ENCODE measurements around the gene TLCD1.

TLCD1 gene

DNA sequence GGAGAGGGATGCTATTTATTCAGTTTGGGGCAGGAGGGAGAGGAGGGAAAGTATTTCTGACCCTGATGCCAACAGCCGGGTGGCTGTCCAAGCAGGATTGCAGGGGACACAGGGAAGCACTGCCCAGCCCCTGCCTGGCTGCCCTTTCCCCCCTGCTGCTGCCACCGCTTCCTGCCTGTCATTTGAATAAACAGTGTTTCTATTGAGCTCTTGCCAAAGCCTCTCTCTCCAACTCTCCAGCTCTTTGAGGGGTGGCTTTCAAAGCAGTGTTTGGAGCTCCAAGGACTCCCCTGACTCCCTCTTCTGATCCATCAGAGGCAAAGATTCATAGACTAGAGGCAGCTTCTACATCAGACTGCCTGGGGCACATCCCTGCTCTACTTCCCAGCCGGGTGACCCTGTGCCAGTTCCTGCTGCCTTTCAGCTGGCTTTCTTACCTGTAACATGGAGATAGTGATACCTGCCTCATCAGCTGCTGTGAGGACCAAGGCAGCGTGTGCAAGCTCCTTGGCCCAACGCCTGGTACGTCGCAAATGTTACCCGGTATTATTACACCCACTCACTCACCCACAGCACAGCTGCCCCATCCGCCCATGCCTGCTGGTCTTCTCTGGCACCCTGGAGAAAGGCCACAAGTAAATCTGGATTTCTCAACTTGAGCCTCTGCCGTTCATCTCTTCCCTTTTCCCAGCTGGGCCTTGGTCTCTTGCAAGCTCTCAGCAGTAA is 23.8 kb downstream of the TLCD1 start:
- no peaks in the 10 kb centered on the region for H3K9me3 ChIP-seq (ENCODE audit: insufficient read depth, low read depth, low read length)
- H3K79me2 ChIP-seq (ENCODE audit: insufficient read depth, low read length): no peaks in the 10 kb centered on the region
- no peaks in the 10 kb centered on the region for H4K20me1 ChIP-seq (ENCODE audit: insufficient read depth, low read length, poor library complexity, severe bottlenecking)
- no peak overlapping the region for H3K4me3 ChIP-seq (ENCODE audit: low read length, poor library complexity, severe bottlenecking)
- no peaks in the 10 kb centered on the region for H3K4me1 ChIP-seq (ENCODE audit: insufficient read depth, low read length, poor library complexity, severe bottlenecking)
- no peak for TF ChIP-seq EZH2phosphoT487 (IDR thresholded peaks at IDR 0.05; ENCODE audit: borderline replicate concordance)
- TF ChIP-seq, protein P1, sequence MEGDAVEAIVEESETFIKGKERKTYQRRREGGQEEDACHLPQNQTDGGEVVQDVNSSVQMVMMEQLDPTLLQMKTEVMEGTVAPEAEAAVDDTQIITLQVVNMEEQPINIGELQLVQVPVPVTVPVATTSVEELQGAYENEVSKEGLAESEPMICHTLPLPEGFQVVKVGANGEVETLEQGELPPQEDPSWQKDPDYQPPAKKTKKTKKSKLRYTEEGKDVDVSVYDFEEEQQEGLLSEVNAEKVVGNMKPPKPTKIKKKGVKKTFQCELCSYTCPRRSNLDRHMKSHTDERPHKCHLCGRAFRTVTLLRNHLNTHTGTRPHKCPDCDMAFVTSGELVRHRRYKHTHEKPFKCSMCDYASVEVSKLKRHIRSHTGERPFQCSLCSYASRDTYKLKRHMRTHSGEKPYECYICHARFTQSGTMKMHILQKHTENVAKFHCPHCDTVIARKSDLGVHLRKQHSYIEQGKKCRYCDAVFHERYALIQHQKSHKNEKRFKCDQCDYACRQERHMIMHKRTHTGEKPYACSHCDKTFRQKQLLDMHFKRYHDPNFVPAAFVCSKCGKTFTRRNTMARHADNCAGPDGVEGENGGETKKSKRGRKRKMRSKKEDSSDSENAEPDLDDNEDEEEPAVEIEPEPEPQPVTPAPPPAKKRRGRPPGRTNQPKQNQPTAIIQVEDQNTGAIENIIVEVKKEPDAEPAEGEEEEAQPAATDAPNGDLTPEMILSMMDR (conservative IDR thresholded peaks at IDR 0.05; ENCODE audit: low read length): no peak
- H2AFZ ChIP-seq (ENCODE audit: low read length): no peak overlapping the region
- no peak overlapping the region for H3K4me2 ChIP-seq (ENCODE audit: low read depth, low read length, poor library complexity, severe bottlenecking)
- no peaks in the 10 kb centered on the region for H3K27me3 ChIP-seq (ENCODE audit: insufficient read depth, low read length, poor library complexity, severe bottlenecking)
- peaks cover 68% of the 10 kb centered on the region; the same call in 1 of the 2 replicates for H3K36me3 ChIP-seq (ENCODE audit: insufficient read depth, low read length)
- H3K9ac ChIP-seq (ENCODE audit: low read depth, low read length, poor library complexity, severe bottlenecking): no peak overlapping the region
- H3K9me2 ChIP-seq (replicated peaks; ENCODE audit: low read depth, low read length): no peaks in the 10 kb centered on the region
- H3F3A ChIP-seq (ENCODE audit: low read depth): no peaks in the 10 kb centered on the region

DNA sequence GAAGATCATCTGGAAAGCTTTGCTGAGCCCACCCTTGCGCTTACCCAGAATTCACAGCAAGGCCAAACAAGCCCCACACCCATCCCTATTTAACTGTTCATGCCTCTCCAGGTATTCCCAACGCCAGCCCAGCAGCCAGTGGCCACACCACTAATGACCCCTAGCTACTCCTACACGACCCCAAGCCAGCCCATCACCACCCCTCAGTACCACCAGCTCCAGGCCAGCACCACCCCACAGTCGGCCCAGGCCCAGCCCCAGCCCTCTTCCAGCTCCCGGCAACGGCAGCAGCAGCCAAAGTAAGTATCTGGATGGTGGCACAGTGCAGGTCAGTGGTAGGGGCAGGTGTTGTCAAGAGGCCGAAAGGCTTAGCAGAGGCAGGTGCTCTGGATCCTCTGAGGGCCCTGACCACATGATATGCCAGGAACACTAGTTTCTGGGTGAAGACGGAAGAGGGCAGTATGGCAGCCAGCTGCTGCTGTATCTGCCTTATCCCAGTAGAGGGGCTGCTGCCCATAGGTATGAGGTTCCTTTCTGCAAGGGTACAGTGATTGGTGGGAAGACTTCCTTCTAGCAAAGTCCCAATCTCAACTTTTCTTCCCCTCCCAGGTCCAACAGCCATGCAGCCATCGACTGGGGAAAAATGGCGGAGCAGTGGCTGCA is 25.1 kb downstream of the TLCD1 start:
- H3F3A ChIP-seq (ENCODE audit: low read depth): no peaks in the 10 kb centered on the region
- H4K20me1 ChIP-seq (ENCODE audit: insufficient read depth, low read length, poor library complexity, severe bottlenecking): no peaks in the 10 kb centered on the region
- H3K9ac ChIP-seq (ENCODE audit: low read depth, low read length, poor library complexity, severe bottlenecking): no peak overlapping the region
- H3K4me3 ChIP-seq (ENCODE audit: low read length, poor library complexity, severe bottlenecking): no peak overlapping the region
- H3K4me2 ChIP-seq (ENCODE audit: low read depth, low read length, poor library complexity, severe bottlenecking): no peak overlapping the region
- H3K79me2 ChIP-seq (ENCODE audit: insufficient read depth, low read length): no peaks in the 10 kb centered on the region
- peaks cover 79% of the 10 kb centered on the region; the same call in 1 of the 2 replicates for H3K36me3 ChIP-seq (ENCODE audit: insufficient read depth, low read length)
- H3K9me2 ChIP-seq (replicated peaks; ENCODE audit: low read depth, low read length): no peaks in the 10 kb centered on the region
- H3K27me3 ChIP-seq (ENCODE audit: insufficient read depth, low read length, poor library complexity, severe bottlenecking): no peaks in the 10 kb centered on the region
- H2AFZ ChIP-seq (ENCODE audit: low read length): no peak overlapping the region
- H3K4me1 ChIP-seq (ENCODE audit: insufficient read depth, low read length, poor library complexity, severe bottlenecking): no peaks in the 10 kb centered on the region
- no peak for TF ChIP-seq EZH2phosphoT487 (IDR thresholded peaks at IDR 0.05; ENCODE audit: borderline replicate concordance)
- TF ChIP-seq, protein P1 (conservative IDR thresholded peaks at IDR 0.05; ENCODE audit: low read length): no peak
- H3K9me3 ChIP-seq (ENCODE audit: insufficient read depth, low read depth, low read length): no peaks in the 10 kb centered on the region

DNA sequence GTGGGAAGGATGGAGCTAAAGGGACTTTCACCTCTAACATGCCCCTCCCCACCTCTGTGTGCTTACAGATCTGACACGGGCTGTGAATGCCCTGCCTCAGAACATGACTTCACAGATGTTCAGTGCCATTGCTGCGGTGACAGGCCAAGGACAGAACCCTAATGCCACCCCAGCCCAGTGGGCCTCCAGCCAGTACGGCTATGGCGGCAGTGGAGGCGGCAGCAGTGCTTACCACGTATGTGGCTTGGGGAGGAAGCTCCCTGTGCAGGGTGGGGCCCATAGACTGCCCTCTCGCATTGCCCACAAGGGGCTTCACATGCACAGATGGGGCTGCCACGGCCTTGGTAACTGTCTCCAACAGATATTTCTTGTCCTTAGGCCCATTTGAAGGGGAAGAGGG is 25.8 kb downstream of the TLCD1 start:
- Histone ChIP-seq H3K4me2 (ENCODE audit: low read depth, low read length, poor library complexity, severe bottlenecking) (no peak overlapping the region), H3K79me2 (ENCODE audit: insufficient read depth, low read length) (no peaks in the 10 kb centered on the region), H3K4me3 (ENCODE audit: low read length, poor library complexity, severe bottlenecking) (no peak overlapping the region), H3K27me3 (ENCODE audit: insufficient read depth, low read length, poor library complexity, severe bottlenecking) (no peaks in the 10 kb centered on the region), H3K4me1 (ENCODE audit: insufficient read depth, low read length, poor library complexity, severe bottlenecking) (no peaks in the 10 kb centered on the region), H3K9ac (ENCODE audit: low read depth, low read length, poor library complexity, severe bottlenecking) (no peak overlapping the region), H3K9me2 (replicated peaks; ENCODE audit: low read depth, low read length) (no peaks in the 10 kb centered on the region), H4K20me1 (ENCODE audit: insufficient read depth, low read length, poor library complexity, severe bottlenecking) (no peaks in the 10 kb centered on the region), H3K36me3 (ENCODE audit: insufficient read depth, low read length) (peaks cover 86% of the 10 kb centered on the region; the same call in 1 of the 2 replicates), H3F3A (ENCODE audit: low read depth) (no peaks in the 10 kb centered on the region), H3K9me3 (ENCODE audit: insufficient read depth, low read depth, low read length) (no peaks in the 10 kb centered on the region), H2AFZ (ENCODE audit: low read length) (no peak overlapping the region)
- TF ChIP-seq, protein P1 (conservative IDR thresholded peaks at IDR 0.05; ENCODE audit: low read length): no peak
- TF ChIP-seq EZH2phosphoT487 (IDR thresholded peaks at IDR 0.05; ENCODE audit: borderline replicate concordance): no peak

All from Loucy (cell line).